Measurements from ENCODE around the gene ZBTB8A. TPM values are rescaled to one million over a fixed set of nuclear protein-coding genes. Genes with fewer than 3 reads are reported as not detected.

Gene ZBTB8A
- polyA plus RNA-seq (2012; ENCODE audit: low read depth, missing spikeins), result 0.56 TPM

- FAIRE-seq, result no peak
- no peak for DNase-seq (ENCODE audit: insufficient read length, low spot score)
- no peak for TF ChIP-seq SPI1 (IDR thresholded peaks at IDR 0.05; ENCODE audit: low read depth, low read length)
- TF ChIP-seq PAX5 (IDR thresholded peaks at IDR 0.05; ENCODE audit: insufficient read depth, low read length, severe bottlenecking), result no peak
- no peak for TF ChIP-seq TAF1 (IDR thresholded peaks at IDR 0.05; ENCODE audit: low read depth, low read length)
- TF ChIP-seq POU2F2 (IDR thresholded peaks at IDR 0.05; ENCODE audit: low read depth, low read length), result no peak
- TF ChIP-seq POLR2AphosphoS5 (IDR thresholded peaks at IDR 0.05; ENCODE audit: low read depth, low read length), result no peak
- no peak for TF ChIP-seq POLR2A (IDR thresholded peaks at IDR 0.05; ENCODE audit: low read depth, low read length)
Observed at GRCh38 chr1:32538887-32539583, at the start of gene ZBTB8A. Gene ZBTB8A (plus strand): TSS chr1:32539427. CDS start chr1:32592932, 53,505 bp downstream.

GRCh38 chr1:32489774-32490454 lies 49.3 kb upstream of the ZBTB8A start:
- DNase-seq (ENCODE audit: insufficient read length, low spot score) (no peak), FAIRE-seq (no peak)
- TF ChIP-seq TAF1 (IDR thresholded peaks at IDR 0.05; ENCODE audit: low read depth, low read length) (no peak), POLR2A (IDR thresholded peaks at IDR 0.05; ENCODE audit: low read depth, low read length) (no peak), POLR2AphosphoS5 (IDR thresholded peaks at IDR 0.05; ENCODE audit: low read depth, low read length) (no peak), SPI1 (IDR thresholded peaks at IDR 0.05; ENCODE audit: low read depth, low read length) (no peak), POU2F2 (IDR thresholded peaks at IDR 0.05; ENCODE audit: low read depth, low read length) (no peak), PAX5 (IDR thresholded peaks at IDR 0.05; ENCODE audit: insufficient read depth, low read length, severe bottlenecking) (no peak)

DNA sequence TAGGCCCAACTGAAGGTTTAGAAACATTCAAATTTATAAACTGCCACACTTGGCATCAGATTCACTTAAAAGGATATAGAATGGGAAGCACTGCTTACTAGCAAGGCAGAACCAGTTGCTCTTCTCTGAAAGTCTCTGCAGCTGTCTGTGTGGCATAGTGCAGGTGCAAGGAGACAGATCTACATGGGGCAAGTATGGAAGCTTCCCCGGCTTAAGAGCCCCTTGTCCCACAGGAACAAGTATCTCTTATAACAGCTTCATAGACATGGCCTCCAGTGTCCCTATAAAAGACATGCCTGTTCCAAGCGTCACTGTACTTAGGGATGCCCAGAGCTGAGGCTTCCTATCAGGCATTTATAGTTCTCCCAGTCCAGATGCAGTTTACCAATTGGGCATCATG lies 47.8 kb upstream of the ZBTB8A start:
- FAIRE-seq (no peak), DNase-seq (ENCODE audit: insufficient read length, low spot score) (no peak)
- TF ChIP-seq POU2F2 (IDR thresholded peaks at IDR 0.05; ENCODE audit: low read depth, low read length), result no peak

- TF ChIP-seq PAX5 (IDR thresholded peaks at IDR 0.05; ENCODE audit: insufficient read depth, low read length, severe bottlenecking) (no peak), TAF1 (IDR thresholded peaks at IDR 0.05; ENCODE audit: low read depth, low read length) (no peak), POLR2AphosphoS5 (IDR thresholded peaks at IDR 0.05; ENCODE audit: low read depth, low read length) (no peak), POLR2A (IDR thresholded peaks at IDR 0.05; ENCODE audit: low read depth, low read length) (no peak), SPI1 (IDR thresholded peaks at IDR 0.05; ENCODE audit: low read depth, low read length) (no peak), POU2F2 (IDR thresholded peaks at IDR 0.05; ENCODE audit: low read depth, low read length) (no peak)
- DNase-seq (ENCODE audit: insufficient read length, low spot score) (no peak), FAIRE-seq (no peak)
Observed at GRCh38 chr1:32494196-32494595, 45.0 kb upstream of the ZBTB8A start.

- TF ChIP-seq POLR2A (IDR thresholded peaks at IDR 0.05; ENCODE audit: low read depth, low read length) (no peak), POU2F2 (IDR thresholded peaks at IDR 0.05; ENCODE audit: low read depth, low read length) (no peak), PAX5 (IDR thresholded peaks at IDR 0.05; ENCODE audit: insufficient read depth, low read length, severe bottlenecking) (no peak), POLR2AphosphoS5 (IDR thresholded peaks at IDR 0.05; ENCODE audit: low read depth, low read length) (no peak), TAF1 (IDR thresholded peaks at IDR 0.05; ENCODE audit: low read depth, low read length) (no peak), SPI1 (IDR thresholded peaks at IDR 0.05; ENCODE audit: low read depth, low read length) (no peak)
- DNase-seq (ENCODE audit: insufficient read length, low spot score) (no peak), FAIRE-seq (no peak)
Observed at GRCh38 chr1:32494711-32495337, 44.4 kb upstream of the ZBTB8A start.

DNA sequence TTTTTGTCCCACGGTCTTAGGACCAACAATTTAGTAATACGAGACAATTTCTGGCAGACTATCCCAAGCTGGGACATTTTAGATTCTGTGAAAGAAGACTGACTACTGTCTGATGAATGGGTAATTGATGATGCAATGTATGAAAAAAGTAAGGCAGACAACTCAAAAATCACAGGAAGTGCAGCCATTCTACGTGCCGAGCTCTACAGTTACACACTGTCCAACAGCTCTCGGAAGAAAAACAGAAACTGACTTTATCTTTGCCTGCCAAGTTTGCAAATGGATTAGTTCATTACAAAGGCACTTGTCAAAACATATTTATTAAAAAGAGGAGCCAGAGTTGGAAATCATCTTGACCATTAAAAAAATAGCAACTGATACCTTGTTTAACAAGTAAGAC lies 43.1 kb upstream of the ZBTB8A start:
- FAIRE-seq (no peak), DNase-seq (ENCODE audit: insufficient read length, low spot score) (no peak)
- TF ChIP-seq POU2F2 (IDR thresholded peaks at IDR 0.05; ENCODE audit: low read depth, low read length) (no peak), PAX5 (IDR thresholded peaks at IDR 0.05; ENCODE audit: insufficient read depth, low read length, severe bottlenecking) (no peak), POLR2A (IDR thresholded peaks at IDR 0.05; ENCODE audit: low read depth, low read length) (no peak), SPI1 (IDR thresholded peaks at IDR 0.05; ENCODE audit: low read depth, low read length) (no peak), TAF1 (IDR thresholded peaks at IDR 0.05; ENCODE audit: low read depth, low read length) (no peak), POLR2AphosphoS5 (IDR thresholded peaks at IDR 0.05; ENCODE audit: low read depth, low read length) (no peak)

GRCh38 chr1:32498751-32499150 lies 40.5 kb upstream of the ZBTB8A start:
- FAIRE-seq (no peak), DNase-seq (ENCODE audit: insufficient read length, low spot score) (no peak)
- no peak for TF ChIP-seq POLR2A (IDR thresholded peaks at IDR 0.05; ENCODE audit: low read depth, low read length)
- TF ChIP-seq POLR2AphosphoS5 (IDR thresholded peaks at IDR 0.05; ENCODE audit: low read depth, low read length), result no peak
- no peak for TF ChIP-seq SPI1 (IDR thresholded peaks at IDR 0.05; ENCODE audit: low read depth, low read length)
- no peak for TF ChIP-seq PAX5 (IDR thresholded peaks at IDR 0.05; ENCODE audit: insufficient read depth, low read length, severe bottlenecking)
- TF ChIP-seq TAF1 (IDR thresholded peaks at IDR 0.05; ENCODE audit: low read depth, low read length), result no peak
- TF ChIP-seq POU2F2 (IDR thresholded peaks at IDR 0.05; ENCODE audit: low read depth, low read length), result no peak

DNA sequence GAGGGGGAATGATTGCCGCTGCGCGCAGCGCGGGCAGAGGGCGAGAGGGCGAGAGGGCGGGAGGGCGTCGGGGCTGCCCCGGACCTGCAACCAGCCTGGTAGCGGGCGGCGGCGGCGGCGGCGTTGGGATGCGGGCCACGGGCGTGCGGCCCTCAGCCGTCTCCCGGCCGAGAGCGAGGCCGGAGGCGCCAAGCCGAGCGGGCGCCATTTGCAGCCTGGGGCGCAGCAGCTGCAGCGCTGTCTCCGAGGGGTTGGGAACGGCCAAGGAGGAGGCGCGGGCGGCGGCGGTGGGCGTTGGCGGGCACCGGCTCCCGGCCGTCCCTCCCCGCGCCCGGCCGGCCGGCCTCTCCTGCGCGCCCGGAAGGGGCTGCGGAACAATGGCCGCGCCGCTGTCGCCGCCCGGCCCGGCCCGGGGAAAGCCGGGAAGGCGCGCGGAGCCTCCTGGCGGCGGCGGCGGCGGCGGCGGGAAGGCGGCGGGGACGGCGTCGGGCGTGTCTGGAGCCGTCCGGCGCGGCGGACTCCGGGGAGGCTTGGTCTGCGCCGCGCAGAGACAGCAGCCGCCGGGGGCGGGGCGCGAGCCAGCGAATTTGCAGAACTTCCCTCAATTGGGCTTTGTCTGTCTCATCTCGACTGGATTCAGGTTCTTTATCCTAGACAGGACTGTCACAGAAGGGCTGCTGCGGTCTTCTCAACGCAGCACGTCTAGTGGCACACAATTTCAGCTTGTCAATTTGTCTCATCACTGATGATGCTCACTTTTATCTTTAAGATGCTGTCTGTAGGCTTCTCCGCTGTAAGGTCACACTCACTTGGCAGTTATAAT lies 38.6 kb upstream of the ZBTB8A start:
- peak; percentile 68 for DNase-seq (ENCODE audit: insufficient read length, low spot score)
- no peak for TF ChIP-seq TAF1 (IDR thresholded peaks at IDR 0.05; ENCODE audit: low read depth, low read length)
- TF ChIP-seq POLR2A (IDR thresholded peaks at IDR 0.05; ENCODE audit: low read depth, low read length), result no peak
- TF ChIP-seq SPI1 (IDR thresholded peaks at IDR 0.05; ENCODE audit: low read depth, low read length), result no peak
- TF ChIP-seq POU2F2 (IDR thresholded peaks at IDR 0.05; ENCODE audit: low read depth, low read length), result no peak
- no peak for TF ChIP-seq PAX5 (IDR thresholded peaks at IDR 0.05; ENCODE audit: insufficient read depth, low read length, severe bottlenecking)
- no peak for TF ChIP-seq POLR2AphosphoS5 (IDR thresholded peaks at IDR 0.05; ENCODE audit: low read depth, low read length)
- FAIRE-seq, result peak; percentile 57

DNA sequence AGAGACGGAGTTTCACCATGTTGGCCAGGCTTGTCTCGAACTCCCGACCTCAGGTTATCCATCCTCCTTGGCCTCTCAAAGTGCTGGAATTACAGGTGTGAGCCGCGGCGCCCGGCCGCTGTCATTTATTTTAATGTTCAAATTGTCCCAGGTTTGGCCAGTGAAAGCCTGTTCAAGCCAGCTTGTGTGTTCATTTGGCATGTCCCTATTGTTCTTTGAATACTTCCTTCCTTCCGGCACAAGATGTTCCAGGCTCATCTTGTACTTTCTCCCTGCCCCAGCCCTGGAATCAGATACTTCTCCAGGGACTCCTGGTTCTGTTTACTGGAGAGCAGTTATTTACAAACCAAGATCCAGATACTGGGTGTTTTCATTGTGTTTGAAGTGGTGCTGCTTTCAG lies 37.4 kb upstream of the ZBTB8A start:
- TF ChIP-seq SPI1 (IDR thresholded peaks at IDR 0.05; ENCODE audit: low read depth, low read length) (no peak), POU2F2 (IDR thresholded peaks at IDR 0.05; ENCODE audit: low read depth, low read length) (no peak), POLR2A (IDR thresholded peaks at IDR 0.05; ENCODE audit: low read depth, low read length) (no peak), PAX5 (IDR thresholded peaks at IDR 0.05; ENCODE audit: insufficient read depth, low read length, severe bottlenecking) (no peak), TAF1 (IDR thresholded peaks at IDR 0.05; ENCODE audit: low read depth, low read length) (no peak), POLR2AphosphoS5 (IDR thresholded peaks at IDR 0.05; ENCODE audit: low read depth, low read length) (no peak)
- FAIRE-seq (no peak), DNase-seq (ENCODE audit: insufficient read length, low spot score) (no peak)
